Body of pancreas (tissue), 4 donors: Measurements from ENCODE around the gene TLR1.

Experiments
- POLR2A ChIP-seq, 3 donors: fragments of 450-650 bp; IDR thresholded peaks; one replicate each; pipeline ENCODE4 v1.6.1; 2016; ENCODE audit warnings: antibody characterized with exemption in 3 of 3, mild to moderate bottlenecking in 2 of 3
- TF ChIP-seq, protein P1 (sequence below), 7 experiments: fragments of 450-650 bp in 4 of 7; fragments of 200-600 bp in 3 of 7; sonication (generic) in 3 of 7; IDR thresholded peaks; one replicate each; pipeline ENCODE4 v1.5.1; 2016 to 2019; ENCODE audit warnings: antibody characterized with exemption in 7 of 7

DNA sequence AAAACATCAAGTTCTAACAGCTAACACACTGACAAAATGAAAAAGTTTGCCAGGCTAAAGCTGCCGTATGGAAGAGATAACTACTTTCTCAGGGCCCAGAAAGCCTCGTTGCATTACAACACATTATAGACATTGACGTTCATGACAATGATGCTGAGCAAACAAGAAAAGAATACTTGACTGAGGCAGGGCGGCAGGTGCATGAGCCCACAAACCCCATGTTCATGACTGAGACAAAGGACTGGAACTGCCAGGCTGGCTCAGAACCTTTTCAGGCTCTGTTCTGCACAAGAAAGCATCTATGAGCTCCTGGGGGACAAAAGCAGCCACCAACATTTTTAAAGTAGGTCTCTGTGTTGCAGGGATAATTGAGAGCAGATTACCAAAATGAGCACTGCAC is 38.4 kb upstream of the TLR1 start:
- TF ChIP-seq POLR2A (IDR thresholded peaks at IDR 0.05), result no peak
- TF ChIP-seq, protein P1, sequence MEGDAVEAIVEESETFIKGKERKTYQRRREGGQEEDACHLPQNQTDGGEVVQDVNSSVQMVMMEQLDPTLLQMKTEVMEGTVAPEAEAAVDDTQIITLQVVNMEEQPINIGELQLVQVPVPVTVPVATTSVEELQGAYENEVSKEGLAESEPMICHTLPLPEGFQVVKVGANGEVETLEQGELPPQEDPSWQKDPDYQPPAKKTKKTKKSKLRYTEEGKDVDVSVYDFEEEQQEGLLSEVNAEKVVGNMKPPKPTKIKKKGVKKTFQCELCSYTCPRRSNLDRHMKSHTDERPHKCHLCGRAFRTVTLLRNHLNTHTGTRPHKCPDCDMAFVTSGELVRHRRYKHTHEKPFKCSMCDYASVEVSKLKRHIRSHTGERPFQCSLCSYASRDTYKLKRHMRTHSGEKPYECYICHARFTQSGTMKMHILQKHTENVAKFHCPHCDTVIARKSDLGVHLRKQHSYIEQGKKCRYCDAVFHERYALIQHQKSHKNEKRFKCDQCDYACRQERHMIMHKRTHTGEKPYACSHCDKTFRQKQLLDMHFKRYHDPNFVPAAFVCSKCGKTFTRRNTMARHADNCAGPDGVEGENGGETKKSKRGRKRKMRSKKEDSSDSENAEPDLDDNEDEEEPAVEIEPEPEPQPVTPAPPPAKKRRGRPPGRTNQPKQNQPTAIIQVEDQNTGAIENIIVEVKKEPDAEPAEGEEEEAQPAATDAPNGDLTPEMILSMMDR (IDR thresholded peaks at IDR 0.05), result no peak
